ENCODE results near the gene ZMIZ2. TPM values are rescaled to one million over a fixed set of nuclear protein-coding genes. Genes with fewer than 3 reads are reported as not detected.

The ZMIZ2 gene
- total and polyA plus RNA-seq, 2 donors (not counting 1 experiment from before 2014, with no cell fraction given) = 254 to 442 TPM

- H3K27me3 ChIP-seq (replicated peaks in 1 of 4; ENCODE audit: control extremely low read depth in 1 of 4, control insufficient read depth in 3 of 4, insufficient read depth in 4 of 4, low read length in 3 of 4) = no peaks in the 10 kb centered on the region
- Mint-ChIP-seq H3K27ac (peak overlapping the region; percentile 77), H3K4me3 (peak overlapping the region; percentile 45), H3K9me3 (ENCODE audit: insufficient read depth) (peaks cover 5% of the 10 kb centered on the region), H3K4me1 (peaks cover 13% of the 10 kb centered on the region), H3K27me3 (no peaks in the 10 kb centered on the region)
- POLR2A ChIA-PET = interaction anchor here (1.4 to 2.4 kb wide), 3 partner anchors 19 to 61 kb away, joined by 7 to 9 read pairs (median 8); partner anchors contain the start of gene H2AZ2
- ATAC-seq (ENCODE audit: low read depth) = peak; percentile 91
- peaks cover 9 to 16% of the 10 kb centered on the region in 2 donors for H3K4me1 ChIP-seq (ENCODE audit: control insufficient read depth in 2 of 2, insufficient read depth in 2 of 2, low read length in 2 of 2)
- H3K9ac ChIP-seq (ENCODE audit: low read length) = peak overlapping the region; percentile 16
- WGBS (ENCODE audit: insufficient coverage) = 22% methylated on average over 4 of the region's 4 CpGs
- TF ChIP-seq EZH2 (IDR thresholded peaks at IDR 0.05; ENCODE audit: borderline replicate concordance, insufficient read depth, low read depth, low read length, poor library complexity, severe bottlenecking) (no peak), CTCF (IDR thresholded peaks at IDR 0.05) (no peak)
- no peaks in the 10 kb centered on the region for H4K20me1 ChIP-seq (ENCODE audit: control insufficient read depth, insufficient read depth, low read length, poor library complexity, severe bottlenecking)
- DNase-seq = peak; percentile 76
- intact Hi-C loops (cut with micrococcal nuclease) = no loop called here
- CTCF ChIA-PET = interaction anchor here (1.0 to 2.2 kb wide), 2 partner anchors 19 to 61 kb away, joined by 4 to 7 read pairs; partner anchors contain the start of gene H2AZ2
- no peaks in the 10 kb centered on the region for H3K79me2 ChIP-seq (ENCODE audit: control insufficient read depth, insufficient read depth, low read length)
- peak overlapping the region; percentile 68 for H2AFZ ChIP-seq (ENCODE audit: insufficient read depth, low read depth, low read length, poor library complexity, severe bottlenecking)
- H3K4me3 ChIP-seq (ENCODE audit: control extremely low read depth in 1 of 5, extremely low read depth in 1 of 5, insufficient read depth in 1 of 5, low read depth in 2 of 5, low read length in 4 of 5) = no peak overlapping the region
- peaks cover 0 to 23% (median 5%) of the 10 kb centered on the region in 3 donors for H3K9me3 ChIP-seq (ENCODE audit: control extremely low read depth in 1 of 3, control insufficient read depth in 2 of 3, insufficient read depth in 1 of 3, low read length in 2 of 3)
- H3K27ac ChIP-seq (ENCODE audit: low read length in 2 of 2) = peak overlapping the region; percentile 55 to 67
- H3K36me3 ChIP-seq (replicated peaks in 1 of 2; ENCODE audit: control extremely low read depth in 1 of 2, control insufficient read depth in 1 of 2, extremely low read depth in 1 of 2, insufficient read depth in 2 of 2, low read length in 1 of 2) = no peaks in the 10 kb centered on the region
- peak overlapping the region; percentile 48 for H3K4me2 ChIP-seq (replicated peaks; ENCODE audit: low read depth, low read length, poor library complexity, severe bottlenecking)
These were observed 38.4 kb downstream of the ZMIZ2 start for GRCh38 chr7:44787041-44787440.

GRCh38 chr7:44787762-44788161 is 39.1 kb downstream of the ZMIZ2 start:
- H3K4me2 ChIP-seq (replicated peaks; ENCODE audit: low read depth, low read length, poor library complexity, severe bottlenecking) = peak overlapping the region; percentile 48
- intact Hi-C loops (cut with micrococcal nuclease) = no loop called here
- H3K9ac ChIP-seq (ENCODE audit: low read length) = no peak overlapping the region
- POLR2A ChIA-PET = interaction anchor here (2.4 kb wide), 1 partner anchor 19 kb away, joined by 8 read pairs; no protein-coding TSS in a partner anchor
- H4K20me1 ChIP-seq (ENCODE audit: control insufficient read depth, insufficient read depth, low read length, poor library complexity, severe bottlenecking) = no peaks in the 10 kb centered on the region
- H3K4me3 ChIP-seq (ENCODE audit: control extremely low read depth in 1 of 5, extremely low read depth in 1 of 5, insufficient read depth in 1 of 5, low read depth in 2 of 5, low read length in 4 of 5) = no peak overlapping the region
- TF ChIP-seq EZH2 (IDR thresholded peaks at IDR 0.05; ENCODE audit: borderline replicate concordance, insufficient read depth, low read depth, low read length, poor library complexity, severe bottlenecking) = no peak
- TF ChIP-seq CTCF (IDR thresholded peaks at IDR 0.05) = no peak
- H3K9me3 Mint-ChIP-seq (ENCODE audit: insufficient read depth) = peaks cover 5% of the 10 kb centered on the region
- no peaks in the 10 kb centered on the region for H3K27me3 Mint-ChIP-seq
- H2AFZ ChIP-seq (ENCODE audit: insufficient read depth, low read depth, low read length, poor library complexity, severe bottlenecking) = no peak overlapping the region
- H3K4me1 Mint-ChIP-seq = peaks cover 13% of the 10 kb centered on the region
- no peak overlapping the region for H3K27ac ChIP-seq (ENCODE audit: low read length in 2 of 2)
- H3K27ac Mint-ChIP-seq = peak overlapping the region; percentile 77
- no peak overlapping the region for H3K4me3 Mint-ChIP-seq
- WGBS (ENCODE audit: insufficient coverage) = 100% methylated on average over 2 of the region's 3 CpGs
- H3K4me1 ChIP-seq (ENCODE audit: control insufficient read depth in 2 of 2, insufficient read depth in 2 of 2, low read length in 2 of 2) = peaks cover 9 to 16% of the 10 kb centered on the region in 2 donors
- H3K36me3 ChIP-seq (replicated peaks in 1 of 2; ENCODE audit: control extremely low read depth in 1 of 2, control insufficient read depth in 1 of 2, extremely low read depth in 1 of 2, insufficient read depth in 2 of 2, low read length in 1 of 2) = no peaks in the 10 kb centered on the region
- DNase-seq (no peak), ATAC-seq (ENCODE audit: low read depth) (no peak)
- H3K9me3 ChIP-seq (ENCODE audit: control extremely low read depth in 1 of 3, control insufficient read depth in 2 of 3, insufficient read depth in 1 of 3, low read length in 2 of 3) = peaks cover 0 to 18% (median 5%) of the 10 kb centered on the region in 3 donors
- no peaks in the 10 kb centered on the region for H3K27me3 ChIP-seq (replicated peaks in 1 of 4; ENCODE audit: control extremely low read depth in 1 of 4, control insufficient read depth in 3 of 4, insufficient read depth in 4 of 4, low read length in 3 of 4)
- no peaks in the 10 kb centered on the region for H3K79me2 ChIP-seq (ENCODE audit: control insufficient read depth, insufficient read depth, low read length)
- CTCF ChIA-PET = interaction anchor here (0.5 to 2.2 kb wide), 3 partner anchors 60 to 348 kb away, joined by 3 to 7 read pairs (median 3); partner anchors contain the start of gene H2AZ2
